ENCODE measurements around the gene PIM2.

Gene PIM2

GRCh38 chrX:48957477-48957826, 38.6 kb upstream of the PIM2 start, which contains the start of gene OTUD5:
OTUD5 (minus strand) TSS chrX:48957607; CDS start chrX:48957570, 37 bp downstream.
- Histone ChIP-seq H3K9ac (peak within 1 kb of the TSS; percentile 58; the same call in 1 of the 2 replicates), H3K27ac (peak within 1 kb of the TSS; percentile 67), H4K20me1 (ENCODE audit: insufficient read depth) (no peaks in the 10 kb centered on the region), H3K4me2 (peak within 1 kb of the TSS; percentile 69), H2AFZ (ENCODE audit: low read depth) (peak within 1 kb of the TSS; percentile 66; the same call in 1 of the 2 replicates), H3K79me2 (ENCODE audit: insufficient read depth, low read depth) (peaks cover 16% of the 10 kb centered on the region; the same call in 1 of the 2 replicates), H3K4me1 (ENCODE audit: low read depth, poor library complexity, severe bottlenecking) (peaks cover 19% of the 10 kb centered on the region), H3K27me3 (ENCODE audit: insufficient read depth, low read depth) (no peaks in the 10 kb centered on the region), H3K36me3 (ENCODE audit: insufficient read depth) (no peaks in the 10 kb centered on the region), H3K4me3 (IDR thresholded peaks at IDR 0.05; ENCODE audit: insufficient read depth, low read depth, low read length) (no peak within 1 kb of the TSS)
- TF ChIP-seq CTCF (conservative IDR thresholded peaks at IDR 0.05; ENCODE audit: low read depth, low read length), result no peak

DNA sequence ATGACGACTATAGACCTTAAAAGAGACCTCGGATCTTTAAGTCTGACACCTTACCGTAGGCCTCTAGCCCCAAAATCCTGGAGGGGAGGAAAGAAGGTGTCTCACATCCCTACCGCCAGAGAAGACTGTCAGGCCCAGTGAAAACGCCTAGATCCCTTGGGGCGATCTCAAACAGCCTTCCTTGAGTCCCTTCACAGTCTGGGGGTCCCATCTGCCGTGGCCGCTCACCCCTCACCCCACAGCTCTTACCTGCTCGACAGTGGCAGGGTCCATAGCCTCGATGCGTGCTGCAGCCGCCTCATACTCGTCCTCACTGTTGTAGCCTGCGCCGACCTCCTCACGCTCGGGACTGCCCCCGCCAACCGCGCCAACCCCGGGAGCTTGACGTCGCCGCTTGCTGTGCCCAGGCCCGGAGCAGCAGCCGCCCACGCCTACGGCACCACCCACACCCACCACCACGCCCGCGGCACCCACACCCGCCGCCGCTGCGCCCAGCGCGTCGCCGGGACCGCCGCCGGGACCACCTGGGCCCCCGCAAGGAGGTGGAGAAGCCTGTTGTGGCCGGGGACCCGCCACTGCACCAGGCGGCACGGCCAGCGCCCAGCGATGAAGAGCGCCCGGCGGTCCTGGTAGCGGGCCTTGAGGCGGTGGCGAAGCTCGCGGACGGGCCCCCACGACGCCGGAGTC, 38.0 kb upstream of the PIM2 start:
- peaks cover 21% of the 10 kb centered on the region; the same call in 1 of the 2 replicates for H3K79me2 ChIP-seq (ENCODE audit: insufficient read depth, low read depth)
- H3K4me3 ChIP-seq (IDR thresholded peaks at IDR 0.05; ENCODE audit: insufficient read depth, low read depth, low read length), result no peak overlapping the region
- no peaks in the 10 kb centered on the region for H3K36me3 ChIP-seq (ENCODE audit: insufficient read depth)
- no peak overlapping the region for H2AFZ ChIP-seq (ENCODE audit: low read depth)
- peak overlapping the region; percentile 58; the same call in 1 of the 2 replicates for H3K9ac ChIP-seq
- peaks cover 19% of the 10 kb centered on the region for H3K4me1 ChIP-seq (ENCODE audit: low read depth, poor library complexity, severe bottlenecking)
- H3K4me2 ChIP-seq, result peak overlapping the region; percentile 69
- TF ChIP-seq CTCF (conservative IDR thresholded peaks at IDR 0.05; ENCODE audit: low read depth, low read length), result no peak
- no peak overlapping the region; the same call in 1 of the 2 replicates for H3K27ac ChIP-seq
- no peaks in the 10 kb centered on the region for H4K20me1 ChIP-seq (ENCODE audit: insufficient read depth)
- H3K27me3 ChIP-seq (ENCODE audit: insufficient read depth, low read depth), result no peaks in the 10 kb centered on the region

GRCh38 chrX:48948589-48948988, 29.8 kb upstream of the PIM2 start:
- Histone ChIP-seq H4K20me1 (ENCODE audit: insufficient read depth) (no peaks in the 10 kb centered on the region), H3K27ac (no peak overlapping the region), H3K36me3 (ENCODE audit: insufficient read depth) (no peaks in the 10 kb centered on the region), H3K79me2 (ENCODE audit: insufficient read depth, low read depth) (peaks cover 32% of the 10 kb centered on the region; the same call in 1 of the 2 replicates), H3K4me2 (no peak overlapping the region), H3K27me3 (ENCODE audit: insufficient read depth, low read depth) (no peaks in the 10 kb centered on the region), H2AFZ (ENCODE audit: low read depth) (no peak overlapping the region), H3K4me3 (IDR thresholded peaks at IDR 0.05; ENCODE audit: insufficient read depth, low read depth, low read length) (no peak overlapping the region), H3K9ac (no peak overlapping the region), H3K4me1 (ENCODE audit: low read depth, poor library complexity, severe bottlenecking) (peaks cover 55% of the 10 kb centered on the region)
- TF ChIP-seq CTCF (conservative IDR thresholded peaks at IDR 0.05; ENCODE audit: low read depth, low read length), result no peak

DNA sequence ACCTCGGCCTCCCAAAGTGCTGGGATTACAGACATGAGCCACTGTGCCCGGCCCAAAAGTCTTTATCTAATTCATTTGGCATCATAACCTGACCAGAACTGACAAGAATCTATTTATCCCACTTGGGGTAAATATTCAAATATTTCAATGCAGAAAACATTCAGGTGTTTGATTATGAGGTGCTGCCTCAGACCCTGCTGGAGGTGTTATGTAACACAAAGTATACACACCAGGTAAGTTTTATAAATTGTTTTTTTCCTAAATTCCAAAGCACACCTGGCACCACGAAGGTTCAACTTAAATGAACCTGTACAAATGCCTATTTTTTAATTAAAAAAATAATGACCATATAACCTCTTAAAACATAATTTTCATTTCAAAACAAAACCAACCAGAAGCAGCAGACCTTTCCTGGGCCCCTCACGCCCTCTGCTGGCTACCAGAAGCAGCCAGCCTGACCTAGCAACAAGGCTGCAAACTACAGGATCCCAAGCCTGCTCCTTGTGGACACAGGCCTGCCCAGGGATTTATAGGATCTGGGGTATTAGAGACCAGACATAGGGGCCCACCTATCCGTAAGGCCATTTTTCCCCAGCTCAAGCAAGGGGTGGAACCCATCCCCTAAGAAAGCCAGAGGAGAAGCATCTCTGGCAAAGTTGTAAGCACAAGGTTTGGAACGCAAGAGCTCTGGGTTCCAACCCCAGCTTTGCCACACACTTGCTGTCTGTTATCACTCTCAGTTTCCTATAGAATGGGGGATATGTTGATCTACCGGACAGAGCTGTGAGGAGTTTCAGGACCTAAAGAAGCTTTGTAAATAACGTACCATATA, 26.9 kb upstream of the PIM2 start:
- H3K27ac ChIP-seq, result peak overlapping the region; percentile 32; the same call in 1 of the 2 replicates
- H3K79me2 ChIP-seq (ENCODE audit: insufficient read depth, low read depth), result peaks cover 36% of the 10 kb centered on the region; the same call in 1 of the 2 replicates
- H3K27me3 ChIP-seq (ENCODE audit: insufficient read depth, low read depth), result no peaks in the 10 kb centered on the region
- peak; percentile 72 for TF ChIP-seq CTCF (conservative IDR thresholded peaks at IDR 0.05; ENCODE audit: low read depth, low read length)
- H3K9ac ChIP-seq, result no peak overlapping the region
- peaks cover 82% of the 10 kb centered on the region for H3K4me1 ChIP-seq (ENCODE audit: low read depth, poor library complexity, severe bottlenecking)
- H2AFZ ChIP-seq (ENCODE audit: low read depth), result no peak overlapping the region
- H3K36me3 ChIP-seq (ENCODE audit: insufficient read depth), result no peaks in the 10 kb centered on the region
- H3K4me3 ChIP-seq (IDR thresholded peaks at IDR 0.05; ENCODE audit: insufficient read depth, low read depth, low read length), result no peak overlapping the region
- H4K20me1 ChIP-seq (ENCODE audit: insufficient read depth), result no peaks in the 10 kb centered on the region
- H3K4me2 ChIP-seq, result peak overlapping the region; percentile 37; the same call in 1 of the 2 replicates
